Activated CD4-positive, alpha-beta T cell treated with anti-CD3 and anti-CD28 coated beads for 4 hours (primary cell): ENCODE data around the gene PDE6A.
"Not testable (repeated sequence)": the region's sequence is repeated elsewhere in the genome, so short reads cannot be mapped to it uniquely, and the experiment has no call there.

Experiments used
- DNase-seq, 2 donors: peaks; one replicate each; pipeline ENCODE4 v3.0.0-alpha.2; 2020

Gene PDE6A

GRCh38 chr5:149892594-149892993, 52.0 kb downstream of the PDE6A start:
- no peak for DNase-seq

- no peak for DNase-seq
Observed at GRCh38 chr5:149888280-149888679, 56.3 kb downstream of the PDE6A start.

- no peak for DNase-seq
Observed at GRCh38 chr5:149887622-149888183, 56.9 kb downstream of the PDE6A start.

- DNase-seq = no peak
Observed at GRCh38 chr5:149886692-149887470, 57.7 kb downstream of the PDE6A start.

GRCh38 chr5:149886060-149886459, 58.5 kb downstream of the PDE6A start:
- DNase-seq = no peak

- DNase-seq = no peak
Observed at GRCh38 chr5:149885513-149885912, 59.1 kb downstream of the PDE6A start.

GRCh38 chr5:149883550-149883949, 61.0 kb downstream of the PDE6A start:
- no peak for DNase-seq

- not testable (repeated sequence) for DNase-seq
Observed at GRCh38 chr5:149882633-149883032, 62.0 kb downstream of the PDE6A start.

GRCh38 chr5:149881874-149882273, 62.7 kb downstream of the PDE6A start:
- no peak for DNase-seq

- no peak for DNase-seq
Observed at GRCh38 chr5:149881069-149881622, 63.4 kb downstream of the PDE6A start.

- not testable (repeated sequence) for DNase-seq
Observed at GRCh38 chr5:149879593-149879992, 65.0 kb downstream of the PDE6A start.

GRCh38 chr5:149878371-149878770, 66.2 kb downstream of the PDE6A start:
- no peak for DNase-seq

GRCh38 chr5:149873896-149874295, 70.7 kb downstream of the PDE6A start:
- no peak for DNase-seq

GRCh38 chr5:149872351-149873040, 72.1 kb downstream of the PDE6A start:
- DNase-seq = no peak

- no peak for DNase-seq
Observed at GRCh38 chr5:149871471-149871870, 73.1 kb downstream of the PDE6A start.

GRCh38 chr5:149870697-149871096, 73.9 kb downstream of the PDE6A start:
- no peak for DNase-seq

GRCh38 chr5:149870232-149870631, 74.4 kb downstream of the PDE6A start:
- no peak for DNase-seq

- no peak for DNase-seq
Observed at GRCh38 chr5:149869411-149869821, 75.2 kb downstream of the PDE6A start.

- no peak for DNase-seq
Observed at GRCh38 chr5:149865746-149866145, 78.8 kb downstream of the PDE6A start.

- no peak for DNase-seq
Observed at GRCh38 chr5:149863830-149864229, 80.8 kb downstream of the PDE6A start.

- DNase-seq = no peak
Observed at GRCh38 chr5:149863176-149863575, 81.4 kb downstream of the PDE6A start.

- no peak for DNase-seq
Observed at GRCh38 chr5:149860801-149861322, 83.7 kb downstream of the PDE6A start.

- DNase-seq = no peak
Observed at GRCh38 chr5:149859746-149860145, 84.8 kb downstream of the PDE6A start.
